HepG2 (cell line): Measurements from ENCODE around the gene LAMB2. TPM values are rescaled to one million over a fixed set of nuclear protein-coding genes. Genes with fewer than 3 reads are reported as not detected.
A peak's percentile ranks its signal among the peaks of the same experiment; 100 is the strongest.

Experiments used
- ARHGAP35 ChIP-seq: sonication (generic); formaldehyde crosslinking; IDR thresholded peaks from 2 replicates; pipeline ENCODE4 v1.9.0; 2022; ENCODE audit warnings: mild to moderate bottlenecking, inconsistent platforms, moderate library complexity, missing genetic modification reagents, borderline replicate concordance
- EEA1 ChIP-seq: sonication (generic); formaldehyde crosslinking; IDR thresholded peaks from 2 replicates; pipeline ENCODE4 v1.5.1; 2020; ENCODE audit warnings: mild to moderate bottlenecking, missing genetic modification reagents, borderline replicate concordance
- EZH2 ChIP-seq: conservative IDR thresholded peaks from 2 replicates; pipeline ENCODE4 v1.6.1; 2012; ENCODE audit warnings: mild to moderate bottlenecking, low read depth, low read length, moderate library complexity
- KMT2A ChIP-seq: sonication (generic); formaldehyde crosslinking; IDR thresholded peaks from 2 replicates; pipeline ENCODE4 v1.4.0; 2020; ENCODE audit warnings: missing genetic modification reagents
- NONO ChIP-seq, 2 experiments: fragments of 450-650 bp in 1 of 2; sonication (generic) in 1 of 2; formaldehyde crosslinking in 1 of 2; IDR thresholded peaks in 1 of 2; conservative IDR thresholded peaks in 1 of 2; 2 replicates each; pipeline versions ENCODE4 v1.6.1 to v1.8.0; 2017 to 2022; ENCODE audit warnings: mild to moderate bottlenecking in 1 of 2, missing genetic modification reagents in 1 of 2, moderate library complexity in 1 of 2
- PRPF4 ChIP-seq: fragments of 200-400 bp; formaldehyde crosslinking; IDR thresholded peaks from 2 replicates; pipeline ENCODE4 v1.6.1; 2016; ENCODE audit warnings: low read length, low read depth; ENCODE audit not compliant: poor library complexity, severe bottlenecking
- ZBTB7B ChIP-seq: sonication (generic); formaldehyde crosslinking; IDR thresholded peaks from 2 replicates; pipeline ENCODE4 v1.4.0; 2020; ENCODE audit warnings: missing genetic modification reagents
- ZNF230 ChIP-seq: sonication (generic); formaldehyde crosslinking; IDR thresholded peaks from 2 replicates; pipeline ENCODE4 v1.4.0; 2020; ENCODE audit warnings: mild to moderate bottlenecking, missing genetic modification reagents
- ZNF431 ChIP-seq: sonication (generic); formaldehyde crosslinking; IDR thresholded peaks from 2 replicates; pipeline ENCODE4 v1.9.0; 2022; ENCODE audit warnings: missing genetic modification reagents, low read depth, mild to moderate bottlenecking, borderline replicate concordance
- polyA plus RNA-seq, 8 experiments: library from polyadenylated mRNA; depleted of rRNA in 3 of 8; stranded (reverse) in 7 of 8; unstranded in 1 of 8; fragments of >200 nt; fragmentation: Illumina TruSeq in 4 of 8; extraction: Trizol in 4 of 8; gene quantifications; 2 replicates each; pipeline versions ENCODE4 v1.2.1 to v1.2.3, GENCODE V29; 2011 to 2016; ENCODE audit warnings: low read depth in 4 of 8, missing spikeins in 1 of 8, mixed read lengths in 1 of 8; ENCODE audit not compliant: insufficient read depth in 1 of 8
- total RNA-seq, 5 experiments: library from RNA; depleted of rRNA; stranded (reverse); fragments of >200 nt; fragmentation: Illumina TruSeq; extraction: Trizol; gene quantifications; 2 replicates each; pipeline ENCODE4 v1.2.3, GENCODE V29; 2016; ENCODE audit warnings: low read depth in 1 of 5
- TF ChIP-seq, protein P1 (sequence below): sonication (generic); formaldehyde crosslinking; IDR thresholded peaks from 2 replicates; pipeline ENCODE4 v1.9.0; 2021; ENCODE audit warnings: missing genetic modification reagents, borderline replicate concordance
- TF ChIP-seq, protein P2 (sequence below): sonication (generic); formaldehyde crosslinking; IDR thresholded peaks from 2 replicates; pipeline ENCODE4 v1.9.0; 2022; ENCODE audit warnings: low read depth, missing genetic modification reagents
- TF ChIP-seq, protein P3 (sequence below): sonication (generic); formaldehyde crosslinking; IDR thresholded peaks from 2 replicates; pipeline ENCODE4 v1.8.1; 2022; ENCODE audit warnings: low read depth, mild to moderate bottlenecking, missing genetic modification reagents
- TF ChIP-seq, protein P4 (sequence below): sonication (generic); formaldehyde crosslinking; IDR thresholded peaks from 2 replicates; pipeline ENCODE4 v1.5.1; 2020; ENCODE audit warnings: mild to moderate bottlenecking, moderate library complexity, missing genetic modification reagents
- TF ChIP-seq, protein P5 (sequence below): sonication (generic); formaldehyde crosslinking; IDR thresholded peaks from 2 replicates; pipeline ENCODE4 v1.4.0; 2020; ENCODE audit warnings: mild to moderate bottlenecking, missing genetic modification reagents
- TF ChIP-seq, protein P6 (sequence below): conservative IDR thresholded peaks from 2 replicates; pipeline ENCODE4 v1.6.1; 2018; ENCODE audit warnings: missing genetic modification reagents

LAMB2 gene
- total and polyA plus RNA-seq, 2 of the 13 experiments (the other 11 are each of a cell fraction or from before 2014, with no cell fraction given): 208 to 443 TPM

DNA sequence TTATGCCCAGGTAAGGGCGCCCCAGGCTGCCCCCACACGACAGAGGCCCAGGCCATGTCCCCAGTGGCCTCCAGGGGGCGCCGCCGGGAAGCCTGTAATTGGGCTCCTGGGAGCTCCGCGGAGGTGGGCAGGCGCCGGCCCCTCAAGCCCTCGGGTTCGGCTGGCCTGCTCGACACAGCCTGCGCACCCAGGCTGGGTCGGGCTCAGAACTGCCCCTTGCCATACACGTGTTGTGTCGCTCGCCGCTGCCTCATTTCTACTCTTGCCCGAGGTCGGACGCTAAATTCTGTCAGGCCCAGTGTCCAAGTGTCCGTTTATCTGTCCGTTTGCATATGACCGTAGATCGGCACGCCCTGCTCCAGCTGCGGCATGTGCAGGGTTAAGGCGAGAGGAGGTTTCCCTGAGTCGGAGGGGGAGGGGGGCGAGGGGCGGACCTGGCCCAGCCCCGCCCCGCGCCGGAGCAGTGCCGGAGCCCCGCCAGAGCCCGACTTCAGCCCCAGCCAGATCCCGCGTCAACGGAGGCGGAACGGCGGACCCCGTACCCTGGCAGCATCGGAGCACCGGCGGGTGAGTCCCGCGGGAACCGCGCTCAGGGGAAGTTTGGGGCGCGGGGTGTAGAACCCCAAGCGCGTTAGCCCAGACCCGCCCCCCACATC is 38.4 kb upstream of the LAMB2 start, which contains the start of gene KLHDC8B (continued):
- TF ChIP-seq, protein P1, sequence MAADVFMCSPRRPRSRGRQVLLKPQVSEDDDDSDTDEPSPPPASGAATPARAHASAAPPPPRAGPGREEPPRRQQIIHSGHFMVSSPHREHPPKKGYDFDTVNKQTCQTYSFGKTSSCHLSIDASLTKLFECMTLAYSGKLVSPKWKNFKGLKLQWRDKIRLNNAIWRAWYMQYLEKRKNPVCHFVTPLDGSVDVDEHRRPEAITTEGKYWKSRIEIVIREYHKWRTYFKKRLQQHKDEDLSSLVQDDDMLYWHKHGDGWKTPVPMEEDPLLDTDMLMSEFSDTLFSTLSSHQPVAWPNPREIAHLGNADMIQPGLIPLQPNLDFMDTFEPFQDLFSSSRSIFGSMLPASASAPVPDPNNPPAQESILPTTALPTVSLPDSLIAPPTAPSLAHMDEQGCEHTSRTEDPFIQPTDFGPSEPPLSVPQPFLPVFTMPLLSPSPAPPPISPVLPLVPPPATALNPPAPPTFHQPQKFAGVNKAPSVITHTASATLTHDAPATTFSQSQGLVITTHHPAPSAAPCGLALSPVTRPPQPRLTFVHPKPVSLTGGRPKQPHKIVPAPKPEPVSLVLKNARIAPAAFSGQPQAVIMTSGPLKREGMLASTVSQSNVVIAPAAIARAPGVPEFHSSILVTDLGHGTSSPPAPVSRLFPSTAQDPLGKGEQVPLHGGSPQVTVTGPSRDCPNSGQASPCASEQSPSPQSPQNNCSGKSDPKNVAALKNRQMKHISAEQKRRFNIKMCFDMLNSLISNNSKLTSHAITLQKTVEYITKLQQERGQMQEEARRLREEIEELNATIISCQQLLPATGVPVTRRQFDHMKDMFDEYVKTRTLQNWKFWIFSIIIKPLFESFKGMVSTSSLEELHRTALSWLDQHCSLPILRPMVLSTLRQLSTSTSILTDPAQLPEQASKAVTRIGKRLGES: no peak
- peak; percentile 61 for TF ChIP-seq KMT2A (CRISPR knock-in tag)
- no peak for TF ChIP-seq ZNF431
- TF ChIP-seq ARHGAP35 (CRISPR knock-in tag): peak; percentile 51
- TF ChIP-seq, protein P2, sequence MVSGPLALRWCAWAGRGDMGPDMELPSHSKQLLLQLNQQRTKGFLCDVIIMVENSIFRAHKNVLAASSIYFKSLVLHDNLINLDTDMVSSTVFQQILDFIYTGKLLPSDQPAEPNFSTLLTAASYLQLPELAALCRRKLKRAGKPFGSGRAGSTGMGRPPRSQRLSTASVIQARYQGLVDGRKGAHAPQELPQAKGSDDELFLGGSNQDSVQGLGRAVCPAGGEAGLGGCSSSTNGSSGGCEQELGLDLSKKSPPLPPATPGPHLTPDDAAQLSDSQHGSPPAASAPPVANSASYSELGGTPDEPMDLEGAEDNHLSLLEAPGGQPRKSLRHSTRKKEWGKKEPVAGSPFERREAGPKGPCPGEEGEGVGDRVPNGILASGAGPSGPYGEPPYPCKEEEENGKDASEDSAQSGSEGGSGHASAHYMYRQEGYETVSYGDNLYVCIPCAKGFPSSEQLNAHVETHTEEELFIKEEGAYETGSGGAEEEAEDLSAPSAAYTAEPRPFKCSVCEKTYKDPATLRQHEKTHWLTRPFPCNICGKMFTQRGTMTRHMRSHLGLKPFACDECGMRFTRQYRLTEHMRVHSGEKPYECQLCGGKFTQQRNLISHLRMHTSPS (CRISPR knock-in tag): peak; percentile 45; the same call in 1 of the 2 replicates
- TF ChIP-seq, protein P3, sequence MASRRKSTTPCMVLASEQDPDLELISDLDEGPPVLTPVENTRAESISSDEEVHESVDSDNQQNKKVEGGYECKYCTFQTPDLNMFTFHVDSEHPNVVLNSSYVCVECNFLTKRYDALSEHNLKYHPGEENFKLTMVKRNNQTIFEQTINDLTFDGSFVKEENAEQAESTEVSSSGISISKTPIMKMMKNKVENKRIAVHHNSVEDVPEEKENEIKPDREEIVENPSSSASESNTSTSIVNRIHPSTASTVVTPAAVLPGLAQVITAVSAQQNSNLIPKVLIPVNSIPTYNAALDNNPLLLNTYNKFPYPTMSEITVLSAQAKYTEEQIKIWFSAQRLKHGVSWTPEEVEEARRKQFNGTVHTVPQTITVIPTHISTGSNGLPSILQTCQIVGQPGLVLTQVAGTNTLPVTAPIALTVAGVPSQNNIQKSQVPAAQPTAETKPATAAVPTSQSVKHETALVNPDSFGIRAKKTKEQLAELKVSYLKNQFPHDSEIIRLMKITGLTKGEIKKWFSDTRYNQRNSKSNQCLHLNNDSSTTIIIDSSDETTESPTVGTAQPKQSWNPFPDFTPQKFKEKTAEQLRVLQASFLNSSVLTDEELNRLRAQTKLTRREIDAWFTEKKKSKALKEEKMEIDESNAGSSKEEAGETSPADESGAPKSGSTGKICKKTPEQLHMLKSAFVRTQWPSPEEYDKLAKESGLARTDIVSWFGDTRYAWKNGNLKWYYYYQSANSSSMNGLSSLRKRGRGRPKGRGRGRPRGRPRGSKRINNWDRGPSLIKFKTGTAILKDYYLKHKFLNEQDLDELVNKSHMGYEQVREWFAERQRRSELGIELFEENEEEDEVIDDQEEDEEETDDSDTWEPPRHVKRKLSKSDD (CRISPR knock-in tag): no peak; the same call in 1 of the 2 replicates
- TF ChIP-seq EEA1 (CRISPR knock-in tag): 0 out of 2 replicates have a peak, but pooled peaks have one; percentile 48
- TF ChIP-seq, protein P4, sequence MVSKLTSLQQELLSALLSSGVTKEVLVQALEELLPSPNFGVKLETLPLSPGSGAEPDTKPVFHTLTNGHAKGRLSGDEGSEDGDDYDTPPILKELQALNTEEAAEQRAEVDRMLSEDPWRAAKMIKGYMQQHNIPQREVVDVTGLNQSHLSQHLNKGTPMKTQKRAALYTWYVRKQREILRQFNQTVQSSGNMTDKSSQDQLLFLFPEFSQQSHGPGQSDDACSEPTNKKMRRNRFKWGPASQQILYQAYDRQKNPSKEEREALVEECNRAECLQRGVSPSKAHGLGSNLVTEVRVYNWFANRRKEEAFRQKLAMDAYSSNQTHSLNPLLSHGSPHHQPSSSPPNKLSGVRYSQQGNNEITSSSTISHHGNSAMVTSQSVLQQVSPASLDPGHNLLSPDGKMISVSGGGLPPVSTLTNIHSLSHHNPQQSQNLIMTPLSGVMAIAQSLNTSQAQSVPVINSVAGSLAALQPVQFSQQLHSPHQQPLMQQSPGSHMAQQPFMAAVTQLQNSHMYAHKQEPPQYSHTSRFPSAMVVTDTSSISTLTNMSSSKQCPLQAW: peak; percentile 72
- 0 out of 2 replicates have a peak, but pooled peaks have one; percentile 7 for TF ChIP-seq ZNF230 (CRISPR knock-in tag)
- peak; percentile 76; the same call in 1 of the 2 replicates for TF ChIP-seq ZBTB7B
- TF ChIP-seq, protein P5, sequence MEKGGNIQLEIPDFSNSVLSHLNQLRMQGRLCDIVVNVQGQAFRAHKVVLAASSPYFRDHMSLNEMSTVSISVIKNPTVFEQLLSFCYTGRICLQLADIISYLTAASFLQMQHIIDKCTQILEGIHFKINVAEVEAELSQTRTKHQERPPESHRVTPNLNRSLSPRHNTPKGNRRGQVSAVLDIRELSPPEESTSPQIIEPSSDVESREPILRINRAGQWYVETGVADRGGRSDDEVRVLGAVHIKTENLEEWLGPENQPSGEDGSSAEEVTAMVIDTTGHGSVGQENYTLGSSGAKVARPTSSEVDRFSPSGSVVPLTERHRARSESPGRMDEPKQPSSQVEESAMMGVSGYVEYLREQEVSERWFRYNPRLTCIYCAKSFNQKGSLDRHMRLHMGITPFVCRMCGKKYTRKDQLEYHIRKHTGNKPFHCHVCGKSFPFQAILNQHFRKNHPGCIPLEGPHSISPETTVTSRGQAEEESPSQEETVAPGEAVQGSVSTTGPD (CRISPR knock-in tag): no peak
- TF ChIP-seq, protein P6, sequence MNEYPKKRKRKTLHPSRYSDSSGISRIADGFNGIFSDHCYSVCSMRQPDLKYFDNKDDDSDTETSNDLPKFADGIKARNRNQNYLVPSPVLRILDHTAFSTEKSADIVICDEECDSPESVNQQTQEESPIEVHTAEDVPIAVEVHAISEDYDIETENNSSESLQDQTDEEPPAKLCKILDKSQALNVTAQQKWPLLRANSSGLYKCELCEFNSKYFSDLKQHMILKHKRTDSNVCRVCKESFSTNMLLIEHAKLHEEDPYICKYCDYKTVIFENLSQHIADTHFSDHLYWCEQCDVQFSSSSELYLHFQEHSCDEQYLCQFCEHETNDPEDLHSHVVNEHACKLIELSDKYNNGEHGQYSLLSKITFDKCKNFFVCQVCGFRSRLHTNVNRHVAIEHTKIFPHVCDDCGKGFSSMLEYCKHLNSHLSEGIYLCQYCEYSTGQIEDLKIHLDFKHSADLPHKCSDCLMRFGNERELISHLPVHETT: 0 out of 2 replicates have a peak, but pooled peaks have one; percentile 71
- TF ChIP-seq NONO (IDR thresholded peaks at IDR 0.05): no peak
- peak; percentile 73; the same call in 1 of the 2 replicates for TF ChIP-seq NONO (CRISPR knock-in tag; conservative IDR thresholded peaks at IDR 0.05)
- no peak for TF ChIP-seq EZH2
- TF ChIP-seq PRPF4: no peak
